GM04503 (cell line): Measurements from ENCODE around the gene MYCBPAP.

Experiments used
- DNase-seq: peaks from one replicate; pipeline ENCODE4 v3.0.0-alpha.2; 2012; ENCODE audit warnings: low read depth

MYCBPAP gene

DNA sequence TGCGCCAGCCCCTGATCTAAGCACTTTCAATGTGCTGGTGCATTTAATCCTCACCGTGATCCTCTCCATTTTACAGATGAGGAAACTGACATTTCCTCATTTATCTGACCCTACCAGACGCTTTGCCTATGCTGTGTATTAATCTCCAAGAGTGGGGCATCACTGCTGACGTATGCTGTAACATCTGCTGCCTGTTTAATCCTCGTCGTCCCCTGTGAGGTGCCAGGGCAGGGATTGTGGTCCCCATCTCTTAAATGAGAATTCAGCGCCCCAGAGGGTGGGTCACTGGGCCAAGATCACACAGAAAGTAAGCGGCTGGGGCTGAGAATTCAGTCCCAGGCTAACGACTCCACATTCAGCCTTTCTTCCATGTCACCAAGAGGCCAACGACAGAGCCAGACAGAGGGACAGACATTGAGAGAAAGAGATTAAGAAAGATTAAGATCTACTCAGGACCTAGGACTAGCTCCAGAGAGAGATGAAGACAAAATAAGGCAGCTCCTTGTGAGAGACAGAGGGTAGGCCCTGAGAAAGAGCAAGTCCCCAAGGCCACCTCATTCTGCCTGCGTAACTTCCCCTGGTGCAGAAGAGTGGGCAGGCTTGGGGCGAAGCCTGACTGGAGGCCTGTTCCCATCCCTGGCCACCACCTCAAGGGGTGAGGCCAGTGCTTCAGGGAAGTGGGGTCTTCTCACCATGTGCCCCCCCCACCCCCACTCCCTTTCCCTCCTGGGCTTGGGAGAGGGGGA is 65.8 kb downstream of the MYCBPAP start:
- DNase-seq = no peak

DNA sequence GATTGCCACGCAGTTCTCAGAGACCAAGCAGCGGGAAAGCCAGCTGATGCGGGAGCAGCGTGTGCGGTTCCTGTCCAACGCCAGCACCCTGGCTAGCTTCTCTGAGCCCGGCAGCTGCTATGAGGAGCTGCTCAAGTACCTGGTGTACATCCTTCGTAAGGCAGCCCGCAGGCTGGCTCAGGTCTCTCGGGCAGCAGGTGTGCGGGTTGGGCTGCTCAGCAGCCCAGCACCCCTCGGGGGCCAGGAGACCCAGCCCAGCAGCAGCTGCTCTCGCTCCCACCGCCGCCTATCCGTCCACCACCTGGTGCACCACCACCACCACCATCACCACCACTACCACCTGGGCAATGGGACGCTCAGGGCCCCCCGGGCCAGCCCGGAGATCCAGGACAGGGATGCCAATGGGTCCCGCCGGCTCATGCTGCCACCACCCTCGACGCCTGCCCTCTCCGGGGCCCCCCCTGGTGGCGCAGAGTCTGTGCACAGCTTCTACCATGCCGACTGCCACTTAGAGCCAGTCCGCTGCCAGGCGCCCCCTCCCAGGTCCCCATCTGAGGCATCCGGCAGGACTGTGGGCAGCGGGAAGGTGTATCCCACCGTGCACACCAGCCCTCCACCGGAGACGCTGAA is 67.5 kb downstream of the MYCBPAP start:
- DNase-seq = no peak

DNA sequence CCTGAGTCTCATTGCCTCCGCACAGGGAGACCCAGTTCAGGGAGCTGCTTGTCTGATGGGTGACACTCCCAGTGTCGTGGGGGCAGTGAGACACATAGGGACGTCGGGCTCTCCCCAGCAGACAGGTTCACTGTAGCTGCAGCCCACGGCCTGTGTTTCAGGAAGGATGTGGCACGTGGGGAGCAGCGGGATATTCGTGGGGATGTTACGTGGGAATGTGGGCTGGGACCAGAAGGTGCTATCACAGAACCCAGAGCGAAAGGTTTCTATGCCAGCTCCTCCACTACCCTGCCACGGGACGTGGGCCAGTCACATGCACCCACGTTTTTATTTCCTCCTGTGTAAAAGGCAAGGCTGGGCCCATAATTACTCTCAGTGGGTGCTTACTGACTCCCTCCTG is 68.6 kb downstream of the MYCBPAP start:
- DNase-seq = no peak

DNA sequence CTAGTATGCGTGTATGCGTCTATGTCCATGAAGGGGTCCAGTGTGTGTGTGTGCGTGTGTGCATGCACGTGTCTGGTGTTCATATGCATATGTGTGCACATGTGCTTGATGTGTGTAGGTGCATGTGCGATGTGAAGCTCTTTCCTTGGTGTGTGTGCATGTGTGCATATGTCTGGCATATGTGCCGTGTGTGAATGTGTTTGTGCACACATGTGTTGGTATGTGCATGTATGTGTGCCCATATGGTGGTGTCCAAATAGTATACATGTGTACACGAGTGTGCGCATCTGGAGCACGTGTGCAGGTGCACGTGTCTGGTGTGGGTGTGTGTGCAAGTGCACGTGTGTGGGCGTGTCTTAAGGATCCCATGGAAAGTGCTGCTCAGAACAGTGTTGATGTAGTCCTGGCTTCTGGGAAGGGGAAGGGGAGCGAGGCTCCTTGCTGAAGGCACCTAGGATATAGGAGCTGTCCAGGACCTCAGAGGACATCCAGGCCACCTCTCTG is 69.3 kb downstream of the MYCBPAP start:
- no peak for DNase-seq

DNA sequence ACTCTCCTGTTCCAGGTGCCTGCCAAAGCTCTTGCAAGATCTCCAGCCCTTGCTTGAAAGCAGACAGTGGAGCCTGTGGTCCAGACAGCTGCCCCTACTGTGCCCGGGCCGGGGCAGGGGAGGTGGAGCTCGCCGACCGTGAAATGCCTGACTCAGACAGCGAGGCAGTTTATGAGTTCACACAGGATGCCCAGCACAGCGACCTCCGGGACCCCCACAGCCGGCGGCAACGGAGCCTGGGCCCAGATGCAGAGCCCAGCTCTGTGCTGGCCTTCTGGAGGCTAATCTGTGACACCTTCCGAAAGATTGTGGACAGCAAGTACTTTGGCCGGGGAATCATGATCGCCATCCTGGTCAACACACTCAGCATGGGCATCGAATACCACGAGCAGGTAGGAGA is 69.9 kb downstream of the MYCBPAP start:
- no peak for DNase-seq

DNA sequence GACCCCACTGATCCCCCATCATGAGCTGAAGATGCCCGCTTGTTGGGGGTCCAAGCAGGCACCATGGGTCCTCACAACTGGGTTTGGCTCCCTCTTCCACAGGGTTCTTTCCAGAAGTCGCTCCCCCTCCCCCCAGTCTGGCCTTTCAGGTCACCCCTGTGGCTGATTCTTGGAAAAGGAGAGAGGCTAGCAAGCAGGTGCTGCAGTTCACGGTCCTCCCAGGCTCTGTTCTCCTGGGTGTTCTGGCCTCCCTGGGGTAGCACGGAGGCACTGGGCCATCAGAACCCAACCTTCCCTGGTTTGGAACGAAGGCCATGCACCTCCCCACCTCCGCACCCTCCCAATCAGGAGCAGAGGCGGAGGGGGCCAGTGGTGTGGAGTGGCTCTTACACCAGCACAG is 71.2 kb downstream of the MYCBPAP start:
- DNase-seq = no peak

DNA sequence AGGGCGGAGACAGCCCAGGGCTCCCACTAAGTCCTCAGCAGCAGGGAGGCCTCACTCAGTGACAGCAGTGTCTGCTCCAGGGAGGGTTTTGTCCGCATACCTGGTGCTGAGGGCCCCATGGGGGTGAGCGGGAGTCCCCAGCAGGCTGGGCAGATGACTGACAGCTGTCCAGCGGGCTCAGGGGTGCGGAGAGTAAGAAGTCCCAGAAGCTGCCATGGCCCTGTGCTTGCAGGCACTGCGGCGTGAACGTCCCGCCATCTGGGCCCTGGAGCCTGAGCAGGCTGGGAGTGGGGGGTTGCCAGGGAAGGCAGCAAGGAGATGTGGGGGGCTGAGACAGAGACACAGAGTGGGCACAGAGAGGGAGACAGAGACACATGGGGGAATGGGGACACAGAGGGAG is 72.4 kb downstream of the MYCBPAP start:
- no peak for DNase-seq
